ENCODE measurements around the gene PARVA. TPM values are rescaled to one million over a fixed set of nuclear protein-coding genes. Genes with fewer than 3 reads are reported as not detected.

PARVA gene
- total RNA-seq, 4 donors from 2014 or later: 83.5 to 159 (median 128) TPM

GRCh38 chr11:12517306-12517705 is 139.9 kb downstream of the PARVA start:
- no peak for TF ChIP-seq CTCF (IDR thresholded peaks at IDR 0.05; ENCODE audit: low read depth)

- TF ChIP-seq CTCF (IDR thresholded peaks at IDR 0.05; ENCODE audit: low read depth): no peak
These were observed 140.4 kb downstream of the PARVA start for GRCh38 chr11:12517741-12518140.

GRCh38 chr11:12518606-12519385 is 141.4 kb downstream of the PARVA start:
- TF ChIP-seq CTCF (IDR thresholded peaks at IDR 0.05; ENCODE audit: low read depth): no peak

GRCh38 chr11:12520054-12520453 is 142.7 kb downstream of the PARVA start:
- no peak for TF ChIP-seq CTCF (IDR thresholded peaks at IDR 0.05; ENCODE audit: low read depth)

GRCh38 chr11:12523180-12523924 is 146.0 kb downstream of the PARVA start:
- TF ChIP-seq CTCF (IDR thresholded peaks at IDR 0.05; ENCODE audit: low read depth): no peak

GRCh38 chr11:12524865-12525264 is 147.5 kb downstream of the PARVA start:
- no peak for TF ChIP-seq CTCF (IDR thresholded peaks at IDR 0.05; ENCODE audit: low read depth)

GRCh38 chr11:12525466-12526055 is 148.2 kb downstream of the PARVA start:
- no peak for TF ChIP-seq CTCF (IDR thresholded peaks at IDR 0.05; ENCODE audit: low read depth)

Measured in subcutaneous adipose tissue (tissue), 4 donors.